Measurements from ENCODE around the gene SLC35E3.

SLC35E3 gene

GRCh38 chr12:68773582-68773981 lies 27.6 kb downstream of the SLC35E3 start:
- no peaks in the 10 kb centered on the region; the same call in 1 of the 2 replicates for H3F3A ChIP-seq (ENCODE audit: insufficient read depth, low read length)
- TF ChIP-seq EZH2 (IDR thresholded peaks at IDR 0.05; ENCODE audit: borderline replicate concordance, low read length) (no peak), CTCF (IDR thresholded peaks at IDR 0.05; ENCODE audit: low read length) (no peak)
- no peak overlapping the region for H2AFZ ChIP-seq (ENCODE audit: low read length)
- H3K36me3 ChIP-seq (ENCODE audit: insufficient read depth, low read length), result no peaks in the 10 kb centered on the region
- no peaks in the 10 kb centered on the region for H3K9me2 ChIP-seq (ENCODE audit: low read depth, low read length)
- no peak overlapping the region for H3K4me3 ChIP-seq (ENCODE audit: low read depth, low read length, poor library complexity, severe bottlenecking)
- peak overlapping the region; percentile 99 for H3K27ac ChIP-seq (ENCODE audit: low read depth, low read length, poor library complexity, severe bottlenecking)
- H3K9ac ChIP-seq (ENCODE audit: low read length), result peak overlapping the region; percentile 59
- no peaks in the 10 kb centered on the region for H3K79me2 ChIP-seq (ENCODE audit: insufficient read depth, low read length)
- no peaks in the 10 kb centered on the region for H3K9me3 ChIP-seq (ENCODE audit: low read length)
- H4K20me1 ChIP-seq (ENCODE audit: insufficient read depth, low read length), result no peaks in the 10 kb centered on the region
- peak overlapping the region; percentile 56 for H3K4me2 ChIP-seq (ENCODE audit: low read length)
- H3K4me1 ChIP-seq (ENCODE audit: insufficient read depth, low read length, severe bottlenecking), result peaks cover 71% of the 10 kb centered on the region
- H3K27me3 ChIP-seq (ENCODE audit: insufficient read depth, low read length), result no peaks in the 10 kb centered on the region

- Histone ChIP-seq H3F3A (ENCODE audit: insufficient read depth, low read length) (no peaks in the 10 kb centered on the region; the same call in 1 of the 2 replicates), H3K4me3 (ENCODE audit: low read depth, low read length, poor library complexity, severe bottlenecking) (no peak overlapping the region), H2AFZ (ENCODE audit: low read length) (no peak overlapping the region), H3K9me3 (ENCODE audit: low read length) (no peaks in the 10 kb centered on the region), H3K36me3 (ENCODE audit: insufficient read depth, low read length) (no peaks in the 10 kb centered on the region), H3K9ac (ENCODE audit: low read length) (no peak overlapping the region), H3K27me3 (ENCODE audit: insufficient read depth, low read length) (no peaks in the 10 kb centered on the region), H4K20me1 (ENCODE audit: insufficient read depth, low read length) (no peaks in the 10 kb centered on the region), H3K4me1 (ENCODE audit: insufficient read depth, low read length, severe bottlenecking) (peaks cover 71% of the 10 kb centered on the region), H3K9me2 (ENCODE audit: low read depth, low read length) (no peaks in the 10 kb centered on the region), H3K79me2 (ENCODE audit: insufficient read depth, low read length) (no peaks in the 10 kb centered on the region), H3K27ac (ENCODE audit: low read depth, low read length, poor library complexity, severe bottlenecking) (peak overlapping the region; percentile 99), H3K4me2 (ENCODE audit: low read length) (no peak overlapping the region)
- no peak for TF ChIP-seq EZH2 (IDR thresholded peaks at IDR 0.05; ENCODE audit: borderline replicate concordance, low read length)
- TF ChIP-seq CTCF (IDR thresholded peaks at IDR 0.05; ENCODE audit: low read length), result no peak
Measured at GRCh38 chr12:68775121-68775630, 29.2 kb downstream of the SLC35E3 start.

- Histone ChIP-seq H3K4me2 (ENCODE audit: low read length) (no peak overlapping the region), H3K27me3 (ENCODE audit: insufficient read depth, low read length) (no peaks in the 10 kb centered on the region), H2AFZ (ENCODE audit: low read length) (no peak overlapping the region), H3K9me2 (ENCODE audit: low read depth, low read length) (no peaks in the 10 kb centered on the region), H3K4me1 (ENCODE audit: insufficient read depth, low read length, severe bottlenecking) (peaks cover 54% of the 10 kb centered on the region), H3K27ac (ENCODE audit: low read depth, low read length, poor library complexity, severe bottlenecking) (peak overlapping the region; percentile 67), H4K20me1 (ENCODE audit: insufficient read depth, low read length) (no peaks in the 10 kb centered on the region), H3K36me3 (ENCODE audit: insufficient read depth, low read length) (no peaks in the 10 kb centered on the region), H3K79me2 (ENCODE audit: insufficient read depth, low read length) (no peaks in the 10 kb centered on the region), H3K9ac (ENCODE audit: low read length) (no peak overlapping the region), H3K9me3 (ENCODE audit: low read length) (no peaks in the 10 kb centered on the region), H3K4me3 (ENCODE audit: low read depth, low read length, poor library complexity, severe bottlenecking) (no peak overlapping the region), H3F3A (ENCODE audit: insufficient read depth, low read length) (no peaks in the 10 kb centered on the region; the same call in 1 of the 2 replicates)
- TF ChIP-seq EZH2 (IDR thresholded peaks at IDR 0.05; ENCODE audit: borderline replicate concordance, low read length) (no peak), CTCF (IDR thresholded peaks at IDR 0.05; ENCODE audit: low read length) (no peak)
Measured at GRCh38 chr12:68776976-68777610, 31.1 kb downstream of the SLC35E3 start.

Measured in OCI-LY1 (cell line).